AG08396 (cell line): ENCODE data around the gene YBX1.

ENCODE experiments used
- DNase-seq: peaks from one replicate; pipeline ENCODE4 v3.0.0; 2012; ENCODE audit warnings: low spot score, mixed read lengths

The YBX1 gene

DNA sequence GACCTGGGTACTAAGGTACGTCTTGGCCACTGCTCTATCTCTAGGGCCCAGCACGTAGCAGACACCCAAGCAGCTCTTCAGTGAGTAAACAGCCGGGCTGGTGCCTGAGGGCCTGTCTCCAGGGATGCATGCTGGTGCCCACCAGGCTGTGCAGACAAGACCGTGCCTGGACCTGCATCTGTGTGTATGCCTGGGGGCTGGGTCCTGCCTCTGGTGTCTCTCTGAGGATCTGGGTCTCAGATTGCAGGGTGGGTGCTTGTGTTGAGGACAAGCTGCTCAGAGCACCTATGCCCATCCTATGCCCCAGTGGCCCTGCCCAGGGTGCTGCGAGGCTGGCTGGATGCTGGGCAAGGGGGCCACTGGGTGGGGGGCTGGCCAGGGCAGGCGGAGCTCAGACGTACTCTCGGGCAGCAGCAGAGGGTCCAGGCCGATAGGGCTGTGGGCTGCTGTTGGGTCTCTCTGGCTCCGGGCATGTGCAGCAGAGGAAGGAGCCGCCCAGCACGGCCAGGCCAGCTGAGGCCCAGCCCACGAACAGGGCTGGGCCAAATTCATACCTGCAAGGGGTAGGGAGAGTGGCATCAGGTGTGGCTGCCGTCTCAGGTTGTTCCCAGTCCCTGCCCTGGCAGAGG, 53.4 kb downstream of the YBX1 start:
- no peak for DNase-seq

- DNase-seq = peak; percentile 73
Measured at GRCh38 chr1:42736152-42736551, 53.9 kb downstream of the YBX1 start.

DNA sequence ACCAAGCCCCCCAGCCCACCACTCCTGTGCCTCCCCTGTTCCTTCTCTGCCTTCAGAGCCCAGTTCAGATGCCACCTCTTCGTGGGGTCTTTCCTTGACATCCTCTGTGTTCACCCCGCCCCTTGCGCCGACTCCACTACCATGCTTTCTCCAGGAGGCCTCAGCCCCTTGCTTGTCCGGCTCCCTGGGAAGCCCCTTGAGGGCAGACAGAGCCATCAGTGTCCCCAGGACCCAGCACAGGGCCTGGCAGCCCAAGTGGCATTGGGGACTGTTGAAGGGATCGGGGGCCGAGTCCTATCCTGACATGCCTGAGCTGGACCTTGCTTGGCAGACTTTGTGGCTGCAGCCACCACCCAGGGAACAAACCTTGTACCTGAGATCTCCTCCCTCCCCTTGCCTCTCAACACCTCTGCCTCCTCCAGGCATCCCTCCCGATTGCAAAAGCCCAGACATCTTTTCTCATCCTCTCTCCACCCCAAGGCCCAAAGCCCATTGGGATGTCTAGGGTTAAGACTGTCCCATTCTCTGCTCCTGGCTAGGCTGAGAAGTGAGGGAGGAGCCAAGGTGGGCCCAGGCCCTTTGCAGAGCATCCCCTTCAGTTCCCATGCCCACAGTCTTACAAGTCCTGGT, 54.5 kb downstream of the YBX1 start:
- no peak for DNase-seq

GRCh38 chr1:42737257-42737656, 55.0 kb downstream of the YBX1 start:
- DNase-seq = peak; percentile 19

DNA sequence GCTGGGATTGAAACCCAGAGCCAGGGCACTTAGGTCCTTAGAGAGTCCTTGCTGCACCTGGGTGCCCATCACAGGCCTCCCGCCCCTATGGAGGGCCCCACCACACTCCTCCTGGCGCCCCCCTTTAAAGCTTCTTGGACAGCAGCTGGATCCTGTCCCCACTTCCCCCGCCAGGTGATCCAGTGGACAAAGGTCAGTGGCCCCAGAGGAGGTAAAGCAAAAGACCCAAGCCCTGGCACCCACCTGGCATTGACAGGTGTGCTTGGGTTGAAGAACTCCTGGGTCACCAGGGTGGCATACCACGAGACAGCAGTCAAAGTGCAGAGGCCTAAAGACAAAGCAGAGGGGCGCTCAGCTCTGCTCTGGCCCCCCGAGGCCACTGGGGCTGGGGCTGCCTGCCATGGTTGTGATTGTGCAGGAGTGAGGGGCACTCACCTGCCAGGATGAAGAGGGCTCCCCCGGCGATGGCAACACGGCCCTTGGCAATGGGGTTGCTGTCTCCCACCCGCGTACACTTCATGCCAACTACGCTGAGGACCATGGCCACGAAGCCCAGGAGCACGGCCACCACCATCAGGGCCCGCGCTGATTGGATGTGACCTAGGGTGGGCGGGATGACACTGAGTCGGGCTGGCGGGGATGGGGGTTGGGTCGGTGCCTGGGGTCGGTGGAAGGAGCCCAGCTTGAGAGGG, 55.9 kb downstream of the YBX1 start:
- DNase-seq = no peak

GRCh38 chr1:42738678-42739226, 56.5 kb downstream of the YBX1 start:
- no peak for DNase-seq

GRCh38 chr1:42739753-42740700, 57.8 kb downstream of the YBX1 start, which contains the start of gene CLDN19:
TSS of gene CLDN19 (minus strand) at chr1:42740236. CDS start at chr1:42740063, 173 bp downstream.
- peak; percentile 12 for DNase-seq

DNA sequence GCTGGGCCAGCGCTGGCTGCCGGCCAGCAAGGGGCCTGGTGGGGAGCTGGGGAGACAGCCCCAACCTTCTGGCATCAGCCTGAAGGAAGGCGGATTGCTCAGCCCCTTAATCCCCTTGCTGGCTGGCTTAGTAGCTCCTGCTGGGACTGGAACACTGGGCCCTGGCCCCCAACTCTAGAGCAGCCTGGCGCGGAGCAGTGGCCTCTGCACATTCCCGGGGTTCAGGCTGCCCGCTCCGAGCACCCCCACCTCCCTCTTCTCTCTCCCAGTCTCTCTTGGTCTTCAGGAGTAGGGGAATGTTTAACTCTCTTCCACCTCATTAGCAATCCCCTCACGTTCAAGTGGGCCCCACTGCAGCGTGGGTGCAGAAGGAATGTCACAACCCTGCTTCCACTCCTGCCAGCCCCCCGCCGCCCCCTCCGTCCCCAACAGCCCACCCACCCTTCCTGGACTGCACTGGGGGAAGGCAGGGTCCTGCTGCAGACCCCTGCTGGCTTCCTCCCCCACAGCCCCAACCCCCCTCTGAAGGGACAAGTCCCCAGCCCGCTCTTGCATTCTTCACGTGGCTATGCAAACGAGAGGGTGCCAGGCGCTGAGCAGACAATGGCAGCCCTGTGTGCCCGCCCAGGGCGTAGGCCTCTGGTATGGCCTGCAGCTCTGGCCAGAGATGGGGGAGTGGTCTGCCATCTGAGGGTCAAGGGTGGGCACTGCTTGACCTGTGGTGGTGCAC, 58.8 kb downstream of the YBX1 start:
- no peak for DNase-seq

GRCh38 chr1:42741706-42742105, 59.5 kb downstream of the YBX1 start:
- DNase-seq = no peak

- DNase-seq = no peak
Measured at GRCh38 chr1:42742141-42742540, 59.9 kb downstream of the YBX1 start.

- DNase-seq = no peak
Measured at GRCh38 chr1:42742617-42743316, 60.5 kb downstream of the YBX1 start.

DNA sequence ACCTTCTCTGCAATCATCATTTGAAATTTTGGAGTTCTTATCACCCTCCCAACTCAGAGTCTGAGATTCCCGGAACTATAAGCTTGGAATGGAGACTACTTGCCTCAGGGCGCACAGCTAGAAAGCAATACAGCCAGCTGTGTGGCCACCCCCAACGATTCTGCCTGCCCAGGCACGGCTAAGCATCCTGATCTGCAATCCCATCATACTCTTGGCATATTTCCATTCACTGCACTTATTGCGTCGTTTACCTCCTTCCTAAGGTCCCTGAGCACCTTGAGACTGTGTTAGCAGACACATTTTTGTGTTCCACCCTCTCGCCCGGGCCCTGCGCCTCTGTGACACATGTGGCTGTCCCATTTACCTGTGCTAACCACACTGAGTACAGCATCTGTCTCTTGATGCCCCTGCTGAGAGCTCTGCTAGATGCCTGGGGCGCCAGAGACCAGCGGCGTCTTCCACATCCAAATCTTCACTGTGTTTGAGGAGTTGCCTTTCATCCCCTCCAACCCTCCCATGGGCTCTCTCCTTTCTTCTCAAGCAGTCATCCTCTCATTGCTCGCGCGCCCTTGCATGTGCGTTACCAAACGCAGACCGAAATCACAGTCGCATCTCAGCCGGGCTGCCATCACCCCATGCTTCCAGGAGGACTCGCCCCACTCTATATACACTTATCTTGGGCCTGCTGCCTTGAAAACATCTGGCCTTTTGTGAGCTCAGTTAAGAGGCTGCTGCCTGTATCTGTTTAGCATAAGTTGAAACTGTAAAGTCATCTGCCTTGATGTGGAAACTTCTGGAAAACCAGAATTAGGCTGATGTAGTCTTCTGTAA, 61.3 kb downstream of the YBX1 start:
- DNase-seq = no peak

DNA sequence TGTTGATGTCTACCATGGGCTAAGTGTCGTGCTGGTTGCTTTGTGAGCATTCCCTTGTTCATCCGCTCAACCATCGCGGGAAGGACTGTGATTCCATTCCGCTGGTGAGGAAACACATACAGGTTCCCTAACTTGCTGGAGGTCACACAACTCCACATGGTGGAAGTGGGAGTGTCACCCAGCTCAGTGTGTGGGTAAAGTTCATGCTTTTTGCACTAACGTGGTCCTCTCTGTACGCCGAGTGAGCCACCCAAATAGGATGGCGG, 61.9 kb downstream of the YBX1 start:
- no peak for DNase-seq

DNA sequence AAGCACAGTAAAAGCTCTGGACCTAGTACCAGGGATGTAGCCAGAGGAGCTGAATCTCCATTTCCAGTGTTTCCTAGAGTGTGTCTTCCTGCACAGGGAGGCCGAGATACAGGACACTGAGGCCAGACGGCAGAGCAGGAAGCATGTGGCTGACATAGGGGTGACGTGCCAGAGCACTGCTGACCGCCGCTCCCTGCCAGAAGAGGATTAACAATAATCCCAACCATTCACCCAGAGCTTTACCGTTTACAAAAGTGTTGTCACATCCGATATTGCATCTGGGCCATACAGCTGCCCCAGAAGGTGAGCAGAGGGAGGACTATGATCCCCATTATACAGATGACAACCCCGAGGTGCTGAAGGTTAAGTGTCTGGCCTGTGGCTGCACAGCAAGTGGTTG, 63.6 kb downstream of the YBX1 start:
- no peak for DNase-seq

DNA sequence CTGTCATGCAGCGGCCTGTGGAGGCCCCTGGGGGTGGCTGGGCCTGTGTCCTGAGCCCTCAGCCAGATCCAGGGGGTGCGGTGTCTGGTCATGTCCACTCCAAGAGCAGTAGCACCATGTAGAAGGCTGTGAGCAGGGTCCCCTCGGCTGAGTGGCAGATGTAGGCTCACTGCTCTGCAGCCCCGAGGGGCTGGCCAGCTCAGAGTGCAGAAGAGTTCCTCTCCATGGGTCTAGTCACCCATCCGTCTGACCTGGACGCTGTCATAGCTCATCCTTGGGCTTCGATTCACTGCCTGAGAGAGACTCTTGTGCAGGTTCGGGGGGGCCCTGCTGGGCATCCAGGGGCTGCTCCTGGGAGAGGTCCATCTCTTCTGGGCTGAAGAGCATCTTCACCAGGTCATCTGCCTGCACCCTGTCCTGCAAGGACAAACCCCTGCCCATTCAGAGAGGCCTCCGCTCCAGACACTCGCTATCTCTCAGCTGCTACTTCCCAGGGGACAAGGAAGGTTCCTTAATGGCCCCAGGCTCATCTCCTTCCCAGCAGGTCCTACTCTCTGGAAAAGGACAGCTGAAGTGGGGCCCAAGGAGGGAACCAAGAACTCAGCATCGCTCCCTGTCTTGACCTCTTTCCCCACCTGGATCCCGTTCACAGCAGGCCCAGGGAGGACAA, 64.4 kb downstream of the YBX1 start:
- no peak for DNase-seq

- DNase-seq = peak; percentile 62
Measured at GRCh38 chr1:42747125-42747524, 64.9 kb downstream of the YBX1 start.

- no peak for DNase-seq
Measured at GRCh38 chr1:42748021-42748420, 65.8 kb downstream of the YBX1 start.

- DNase-seq = no peak
Measured at GRCh38 chr1:42748461-42749410, 66.5 kb downstream of the YBX1 start.
